A673 (cell line): ENCODE data around the gene OR2D2. TPM values are rescaled to one million over a fixed set of nuclear protein-coding genes. Genes with fewer than 3 reads are reported as not detected.

Experiments
- BruUV-seq: library from RNA; stranded (reverse); fragments of 400-500 nt; replicated peaks from 2 replicates; lab custom pipeline; 2021; lab: Mats Ljungman, UMichigan
- CTCF ChIA-PET: fragments of 300-600 bp; sonication (Branson Sonifier 250); formaldehyde crosslinking; loops from one replicate; lab custom pipeline; 2022; ENCODE audit warnings: antibody characterized with exemption; lab: Charles Lee
- POLR2A ChIA-PET: fragments of 300-600 bp; sonication (Branson Sonifier 250); formaldehyde crosslinking; loops from one replicate; lab custom pipeline; 2022; ENCODE audit warnings: antibody characterized with exemption; ENCODE audit not compliant: low non-redundant PET; lab: Charles Lee
- DNase-seq: peaks from one replicate; pipeline ENCODE4 v3.0.0-alpha.2; 2015; ENCODE audit warnings: low spot score
- H3K27ac ChIP-seq: fragments of 200-600 bp; sonication (generic); 2 replicates; pipeline ENCODE4 v1.5.1; 2016; ENCODE audit warnings: mixed run types, low read depth, mild to moderate bottlenecking, mixed read lengths, antibody characterized with exemption, low read length; ENCODE audit not compliant: poor library complexity, severe bottlenecking
- H3K27me3 ChIP-seq: fragments of 200-600 bp; sonication (generic); replicated peaks from 2 replicates; pipeline ENCODE4 v1.6.1; 2017; ENCODE audit warnings: mixed run types, low read depth, mild to moderate bottlenecking, mixed read lengths, antibody characterized with exemption, low read length; ENCODE audit not compliant: insufficient read depth, poor library complexity
- H3K36me3 ChIP-seq: fragments of 200-600 bp; sonication (generic); 2 replicates; pipeline ENCODE4 v1.6.1; 2016; ENCODE audit warnings: mixed run types, mild to moderate bottlenecking, mixed read lengths, antibody characterized with exemption, low read length; ENCODE audit not compliant: insufficient read depth, poor library complexity, severe bottlenecking
- H3K4me1 ChIP-seq: fragments of 200-600 bp; sonication (generic); 2 replicates; pipeline ENCODE4 v1.6.1; 2017; ENCODE audit warnings: mixed run types, mild to moderate bottlenecking, mixed read lengths, antibody characterized with exemption, low read length; ENCODE audit not compliant: insufficient read depth, poor library complexity, severe bottlenecking
- H3K4me3 ChIP-seq: fragments of 200-600 bp; sonication (generic); 2 replicates; pipeline ENCODE4 v1.5.1; 2016; ENCODE audit warnings: low read depth, mixed run types, mild to moderate bottlenecking, mixed read lengths, low read length; ENCODE audit not compliant: poor library complexity, severe bottlenecking
- H3K9me3 ChIP-seq: fragments of 200-600 bp; sonication (generic); 2 replicates; pipeline ENCODE4 v1.6.1; 2016; ENCODE audit warnings: mixed run types, low read depth, mild to moderate bottlenecking, mixed read lengths, antibody characterized with exemption, low read length; ENCODE audit not compliant: poor library complexity, severe bottlenecking
- CTCF ChIP-seq: fragments of 300-800, 200-600 bp; sonication (generic); conservative IDR thresholded peaks from 2 replicates; pipeline ENCODE4 v1.5.1; 2017; ENCODE audit warnings: low read depth, mild to moderate bottlenecking, antibody characterized with exemption, low read length, moderate library complexity, mixed read lengths
- EZH2 ChIP-seq: fragments of 200-600 bp; sonication (generic); IDR thresholded peaks from 2 replicates; pipeline ENCODE4 v1.6.1; 2017; ENCODE audit warnings: borderline replicate concordance, low read depth, mild to moderate bottlenecking, mixed read lengths, antibody characterized with exemption, low read length; ENCODE audit not compliant: poor library complexity, severe bottlenecking
- intact Hi-C: fragments of 100-400 bp; cut with micrococcal nuclease; formaldehyde crosslinking; loops from one replicate; pipeline ENCODE4 v1.10.0; 2022; ENCODE audit not compliant: unreplicated experiment
- total RNA-seq: library from RNA; stranded (reverse); gene quantifications from 2 replicates; pipeline ENCODE4 v1.2.3, GENCODE V29; 2021

OR2D2 gene
- total RNA-seq, 1 experiment from 2014 or later = not detected

- no peaks in the 10 kb centered on the region for H3K27me3 ChIP-seq
- intact Hi-C loops = no loop called here
- CTCF ChIA-PET = no interaction called here
- no peak within 1 kb of the TSS for H3K27ac ChIP-seq
- DNase-seq = no peak
- no TSS peak for BruUV-seq
- TF ChIP-seq CTCF (no peak), EZH2 (no peak)
- H3K4me1 ChIP-seq = no peaks in the 10 kb centered on the region
- H3K4me3 ChIP-seq = no peak within 1 kb of the TSS
- POLR2A ChIA-PET = no interaction called here
- H3K36me3 ChIP-seq = no peaks in the 10 kb centered on the region
- H3K9me3 ChIP-seq = no peaks in the 10 kb centered on the region
These were observed 16.0 kb downstream of the OR2D2 start, which contains the start of gene OR10A4 for GRCh38 chr11:6876325-6876724. Gene OR10A4, plus strand, starts transcription at chr11:6876625. Its CDS starts 23 bp downstream, at chr11:6876648.

GRCh38 chr11:6875761-6876160, 16.5 kb downstream of the OR2D2 start:
- ChIA-PET POLR2A (no interaction called here), CTCF (no interaction called here)
- Histone ChIP-seq H3K4me1 (no peaks in the 10 kb centered on the region), H3K36me3 (no peaks in the 10 kb centered on the region), H3K9me3 (no peaks in the 10 kb centered on the region), H3K27me3 (no peaks in the 10 kb centered on the region), H3K27ac (no peak overlapping the region), H3K4me3 (no peak overlapping the region)
- no TSS peak for BruUV-seq
- no peak for DNase-seq
- no peak for TF ChIP-seq CTCF
- no peak for TF ChIP-seq EZH2
- intact Hi-C loops = no loop called here

GRCh38 chr11:6871278-6871677, 21.0 kb downstream of the OR2D2 start:
- intact Hi-C loops = no loop called here
- Histone ChIP-seq H3K36me3 (no peaks in the 10 kb centered on the region), H3K9me3 (no peaks in the 10 kb centered on the region), H3K27me3 (no peaks in the 10 kb centered on the region), H3K4me1 (no peaks in the 10 kb centered on the region), H3K4me3 (no peak overlapping the region), H3K27ac (no peak overlapping the region)
- DNase-seq = no peak
- POLR2A ChIA-PET = no interaction called here
- TF ChIP-seq EZH2 (no peak), CTCF (no peak)
- BruUV-seq = no TSS peak
- CTCF ChIA-PET = no interaction called here
